CD14-positive monocyte (primary cell): ENCODE data around the gene LXN. TPM values are rescaled to one million over a fixed set of nuclear protein-coding genes. Genes with fewer than 3 reads are reported as not detected.
A peak's percentile ranks its signal among the peaks of the same experiment; 100 is the strongest.

Experiments used
- DNase-seq, 3 donors: peaks; one replicate each; pipeline ENCODE4 v3.0.0-alpha.2; 2011 to 2022
- H2AFZ ChIP-seq: 2 replicates; pipeline ENCODE4 v1.6.0; 2012; ENCODE audit warnings: mild to moderate bottlenecking, low read depth, low read length, inconsistent platforms; ENCODE audit not compliant: insufficient read depth, poor library complexity, severe bottlenecking
- H3K27ac ChIP-seq, 2 donors: 1 replicate in 1 of 2; 2 replicates in 1 of 2; pipeline ENCODE4 v1.5.1; 2012 to 2013; ENCODE audit warnings: low read length in 2 of 2, control low read depth in 1 of 2, inconsistent platforms in 1 of 2, low read depth in 1 of 2, mild to moderate bottlenecking in 1 of 2
- H3K27me3 ChIP-seq, 2 donors: one replicate each; pipeline versions ENCODE4 v1.6.0 to v1.6.1; 2011 to 2013; ENCODE audit warnings: low read length in 2 of 2; ENCODE audit not compliant: control insufficient read depth in 2 of 2, insufficient read depth in 2 of 2
- H3K36me3 ChIP-seq, 2 donors: replicated peaks in 1 of 2; 1 replicate in 1 of 2; 2 replicates in 1 of 2; pipeline versions ENCODE4 v1.5.1 to v1.6.1; 2012 to 2013; ENCODE audit warnings: low read length in 2 of 2, control low read depth in 1 of 2, inconsistent platforms in 1 of 2, mild to moderate bottlenecking in 1 of 2; ENCODE audit not compliant: insufficient read depth in 2 of 2, control insufficient read depth in 1 of 2
- H3K4me1 ChIP-seq, 2 donors: 1 replicate in 1 of 2; 2 replicates in 1 of 2; pipeline versions ENCODE4 v1.5.1 to v1.6.1; 2012 to 2013; ENCODE audit warnings: low read length in 2 of 2, control low read depth in 1 of 2, inconsistent platforms in 1 of 2, mild to moderate bottlenecking in 1 of 2, moderate library complexity in 1 of 2; ENCODE audit not compliant: insufficient read depth in 2 of 2, control insufficient read depth in 1 of 2
- H3K4me2 ChIP-seq: replicated peaks from 2 replicates; pipeline ENCODE3; 2012; ENCODE audit warnings: low read length, moderate library complexity, mild to moderate bottlenecking; ENCODE audit not compliant: poor library complexity, severe bottlenecking; ENCODE audit errors: extremely low read depth
- H3K4me3 ChIP-seq, 3 experiments: fragments of 200-600 bp in 1 of 3; sonication (generic) in 1 of 3; replicated peaks in 1 of 3; 1 replicate in 2 of 3; 2 replicates in 1 of 3; pipeline ENCODE4 v1.5.1; 2011 to 2013; ENCODE audit warnings: low read length in 3 of 3, mild to moderate bottlenecking in 3 of 3, control low read depth in 2 of 3, low read depth in 2 of 3, inconsistent platforms in 1 of 3, moderate library complexity in 1 of 3
- H3K79me2 ChIP-seq: 2 replicates; pipeline ENCODE4 v1.6.0; 2012; ENCODE audit warnings: mild to moderate bottlenecking, control low read depth, inconsistent platforms, low read length, moderate library complexity; ENCODE audit not compliant: insufficient read depth
- H3K9ac ChIP-seq: 2 replicates; pipeline ENCODE4 v1.6.0; 2017; ENCODE audit warnings: low read length, mild to moderate bottlenecking; ENCODE audit not compliant: insufficient read depth, poor library complexity, severe bottlenecking
- H3K9me3 ChIP-seq, 2 donors: replicated peaks in 1 of 2; 1 replicate in 1 of 2; 2 replicates in 1 of 2; pipeline versions ENCODE4 v1.5.1 to v1.6.1; 2012 to 2013; ENCODE audit warnings: low read length in 2 of 2, control low read depth in 1 of 2; ENCODE audit not compliant: control insufficient read depth in 1 of 2, insufficient read depth in 1 of 2
- H4K20me1 ChIP-seq: 2 replicates; pipeline ENCODE4 v1.6.0; 2012; ENCODE audit warnings: mild to moderate bottlenecking, low read length, control low read depth, moderate library complexity; ENCODE audit not compliant: insufficient read depth
- H3K27ac Mint-ChIP-seq, 7 donors: one replicate each; pipeline ENCODE4 v1.8.0; 2020; ENCODE audit warnings: mild to moderate bottlenecking in 7 of 7, mixed read lengths in 7 of 7, moderate library complexity in 6 of 7, inconsistent platforms in 2 of 7
- H3K27me3 Mint-ChIP-seq, 3 donors: one replicate each; pipeline ENCODE4 v1.8.0; 2021 to 2022; ENCODE audit warnings: low read depth in 3 of 3, mild to moderate bottlenecking in 3 of 3, mixed read lengths in 3 of 3, moderate library complexity in 3 of 3, inconsistent platforms in 1 of 3
- H3K36me3 Mint-ChIP-seq, 2 donors: one replicate each; pipeline ENCODE4 v1.8.0; 2020; ENCODE audit warnings: mixed read lengths in 2 of 2, inconsistent platforms in 1 of 2, mild to moderate bottlenecking in 1 of 2
- H3K4me1 Mint-ChIP-seq: one replicate; pipeline ENCODE4 v1.8.0; 2020; ENCODE audit warnings: mild to moderate bottlenecking, mixed read lengths
- H3K4me3 Mint-ChIP-seq, 2 donors: one replicate each; pipeline ENCODE4 v1.8.0; 2020; ENCODE audit warnings: mild to moderate bottlenecking in 2 of 2, mixed read lengths in 2 of 2, moderate library complexity in 1 of 2
- H3K9me3 Mint-ChIP-seq, 7 donors: one replicate each; pipeline ENCODE4 v1.8.0; 2020 to 2022; ENCODE audit warnings: mixed read lengths in 7 of 7, mild to moderate bottlenecking in 6 of 7, moderate library complexity in 6 of 7, inconsistent platforms in 2 of 7
- WGBS: methylation state at CpG from one replicate; pipeline ENCODE4 v1.1.5; 2013; ENCODE audit warnings: missing lambda C conversion rate; ENCODE audit not compliant: insufficient coverage; 5-methylcytosine and 5-hydroxymethylcytosine counted together
- intact Hi-C, 2 donors: fragments of 100-400 bp; cut with micrococcal nuclease; formaldehyde crosslinking; loops; one replicate each; pipeline versions ENCODE4 v1.15.0 to v1.15.1; 2023
- polyA plus RNA-seq, 3 donors: library from polyadenylated mRNA; depleted of rRNA in 1 of 3; unstranded in 2 of 3; stranded (reverse) in 1 of 3; fragments of 300-500 nt in 2 of 3; fragments of >200 nt in 1 of 3; fragmentation: Illumina TruSeq in 2 of 3; gene quantifications; 1 replicate in 2 of 3; 2 replicates in 1 of 3; pipeline ENCODE4 v1.2.3, GENCODE V29; 2012 to 2021
- TF ChIP-seq, protein P1 (sequence below): fragments of 200-600 bp; IDR thresholded peaks from one replicate; pipeline ENCODE4 v1.8.0; 2022; ENCODE audit warnings: antibody characterized with exemption, mild to moderate bottlenecking

The LXN gene
- polyA plus RNA-seq, 3 donors: 2.6 to 10.0 (median 7.6) TPM

- Mint-ChIP-seq H3K4me3 (peak within 1 kb of the TSS; percentile 92 to 99), H3K4me1 (peaks cover 15% of the 10 kb centered on the region), H3K27me3 (peaks cover 0 to 4% (median 0%) of the 10 kb centered on the region in 3 donors), H3K27ac (peak within 1 kb of the TSS; percentile 91 to 98 (median 95)), H3K36me3 (peaks cover 30% of the 10 kb centered on the region in 2 donors), H3K9me3 (peaks cover 0 to 4% (median 0%) of the 10 kb centered on the region in 7 donors)
- H3K9ac ChIP-seq: peak within 1 kb of the TSS; percentile 85
- no peaks in the 10 kb centered on the region for H3K9me3 ChIP-seq
- peaks cover 25 to 33% of the 10 kb centered on the region in 2 donors for H3K36me3 ChIP-seq
- peak; percentile 90 to 95 (median 90) for DNase-seq
- H3K4me3 ChIP-seq: peak within 1 kb of the TSS; percentile 71 to 94 (median 88)
- H3K27ac ChIP-seq: peak within 1 kb of the TSS; percentile 85 to 93
- no peaks in the 10 kb centered on the region for H3K27me3 ChIP-seq
- peaks cover 8 to 9% of the 10 kb centered on the region in 2 donors for H3K4me1 ChIP-seq
- H4K20me1 ChIP-seq: no peaks in the 10 kb centered on the region
- intact Hi-C loops: loop anchor here in 1 of 2 donors (5.0 kb wide), 1 partner anchor 148 kb away; no protein-coding TSS in a partner anchor
- peak within 1 kb of the TSS; percentile 91 for H2AFZ ChIP-seq
- peak within 1 kb of the TSS; percentile 93 for H3K4me2 ChIP-seq
- TF ChIP-seq, protein P1, sequence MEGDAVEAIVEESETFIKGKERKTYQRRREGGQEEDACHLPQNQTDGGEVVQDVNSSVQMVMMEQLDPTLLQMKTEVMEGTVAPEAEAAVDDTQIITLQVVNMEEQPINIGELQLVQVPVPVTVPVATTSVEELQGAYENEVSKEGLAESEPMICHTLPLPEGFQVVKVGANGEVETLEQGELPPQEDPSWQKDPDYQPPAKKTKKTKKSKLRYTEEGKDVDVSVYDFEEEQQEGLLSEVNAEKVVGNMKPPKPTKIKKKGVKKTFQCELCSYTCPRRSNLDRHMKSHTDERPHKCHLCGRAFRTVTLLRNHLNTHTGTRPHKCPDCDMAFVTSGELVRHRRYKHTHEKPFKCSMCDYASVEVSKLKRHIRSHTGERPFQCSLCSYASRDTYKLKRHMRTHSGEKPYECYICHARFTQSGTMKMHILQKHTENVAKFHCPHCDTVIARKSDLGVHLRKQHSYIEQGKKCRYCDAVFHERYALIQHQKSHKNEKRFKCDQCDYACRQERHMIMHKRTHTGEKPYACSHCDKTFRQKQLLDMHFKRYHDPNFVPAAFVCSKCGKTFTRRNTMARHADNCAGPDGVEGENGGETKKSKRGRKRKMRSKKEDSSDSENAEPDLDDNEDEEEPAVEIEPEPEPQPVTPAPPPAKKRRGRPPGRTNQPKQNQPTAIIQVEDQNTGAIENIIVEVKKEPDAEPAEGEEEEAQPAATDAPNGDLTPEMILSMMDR: peak; percentile 95
- under 1% methylated on average over 38 of the region's 42 CpGs for WGBS
- H3K79me2 ChIP-seq: peaks cover 24% of the 10 kb centered on the region
Measured at GRCh38 chr3:158644345-158644908, 28.0 kb downstream of the LXN start, which contains the start of gene GFM1. Gene GFM1 (plus strand): TSS chr3:158644527. CDS start chr3:158644635, 108 bp downstream.

- H3K4me3 Mint-ChIP-seq: no peak overlapping the region
- Histone ChIP-seq H3K4me3 (no peak overlapping the region), H3K9ac (no peak overlapping the region), H3K4me2 (no peak overlapping the region), H3K27ac (no peak overlapping the region), H3K4me1 (peaks cover 8 to 9% of the 10 kb centered on the region in 2 donors), H3K79me2 (peaks cover 21% of the 10 kb centered on the region), H3K9me3 (no peaks in the 10 kb centered on the region), H2AFZ (no peak overlapping the region), H3K27me3 (no peaks in the 10 kb centered on the region), H4K20me1 (no peaks in the 10 kb centered on the region), H3K36me3 (peaks cover 10 to 15% of the 10 kb centered on the region in 2 donors)
- 100% methylated on average over 2 of the region's 6 CpGs for WGBS
- H3K27ac Mint-ChIP-seq: no peak overlapping the region
- peaks cover 0 to 4% (median 0%) of the 10 kb centered on the region in 7 donors for H3K9me3 Mint-ChIP-seq
- TF ChIP-seq, protein P1: no peak
- peaks cover 15% of the 10 kb centered on the region for H3K4me1 Mint-ChIP-seq
- peaks cover 14 to 17% of the 10 kb centered on the region in 2 donors for H3K36me3 Mint-ChIP-seq
- H3K27me3 Mint-ChIP-seq: peaks cover 0 to 4% (median 0%) of the 10 kb centered on the region in 3 donors
- no peak for DNase-seq
- intact Hi-C loops: loop anchor here in 1 of 2 donors (5.0 kb wide), 1 partner anchor 150 kb away; no protein-coding TSS in a partner anchor
Measured at GRCh38 chr3:158642474-158643210, 29.8 kb downstream of the LXN start.
